Gastrocnemius medialis (tissue), 4 donors: ENCODE data around the gene HNF4A.

Experiments used
- POLR2A ChIP-seq, 2 donors: fragments of 450-650 bp; IDR thresholded peaks; one replicate each; pipeline ENCODE4 v1.6.1; 2017; ENCODE audit warnings: antibody characterized with exemption in 2 of 2, mild to moderate bottlenecking in 2 of 2, moderate library complexity in 2 of 2
- TF ChIP-seq, protein P1 (sequence below), 5 experiments: fragments of 450-650 bp in 3 of 5; fragments of 200-600 bp in 2 of 5; sonication (generic) in 2 of 5; IDR thresholded peaks in 4 of 5; conservative IDR thresholded peaks in 1 of 5; 1 replicate in 4 of 5; 2 replicates in 1 of 5; pipeline ENCODE4 v1.5.1; 2016 to 2019; ENCODE audit warnings: antibody characterized with exemption in 5 of 5, mild to moderate bottlenecking in 3 of 5, moderate library complexity in 3 of 5

DNA sequence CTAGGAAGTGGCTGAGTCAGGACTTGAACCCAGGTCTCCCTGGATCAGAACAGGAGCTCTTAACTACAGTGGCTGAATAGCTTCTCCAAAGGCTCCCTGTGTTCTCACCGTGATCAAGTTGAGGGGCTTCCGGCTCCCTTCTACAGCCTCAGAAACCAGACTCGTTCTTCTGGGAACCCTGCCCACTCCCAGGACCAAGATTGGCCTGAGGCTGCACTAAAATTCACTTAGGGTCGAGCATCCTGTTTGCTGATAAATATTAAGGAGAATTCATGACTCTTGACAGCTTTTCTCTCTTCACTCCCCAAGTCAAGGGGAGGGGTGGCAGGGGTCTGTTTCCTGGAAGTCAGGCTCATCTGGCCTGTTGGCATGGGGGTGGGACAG is 75.6 kb downstream of the HNF4A start:
- TF ChIP-seq POLR2A (IDR thresholded peaks at IDR 0.05), result no peak
- TF ChIP-seq, protein P1, sequence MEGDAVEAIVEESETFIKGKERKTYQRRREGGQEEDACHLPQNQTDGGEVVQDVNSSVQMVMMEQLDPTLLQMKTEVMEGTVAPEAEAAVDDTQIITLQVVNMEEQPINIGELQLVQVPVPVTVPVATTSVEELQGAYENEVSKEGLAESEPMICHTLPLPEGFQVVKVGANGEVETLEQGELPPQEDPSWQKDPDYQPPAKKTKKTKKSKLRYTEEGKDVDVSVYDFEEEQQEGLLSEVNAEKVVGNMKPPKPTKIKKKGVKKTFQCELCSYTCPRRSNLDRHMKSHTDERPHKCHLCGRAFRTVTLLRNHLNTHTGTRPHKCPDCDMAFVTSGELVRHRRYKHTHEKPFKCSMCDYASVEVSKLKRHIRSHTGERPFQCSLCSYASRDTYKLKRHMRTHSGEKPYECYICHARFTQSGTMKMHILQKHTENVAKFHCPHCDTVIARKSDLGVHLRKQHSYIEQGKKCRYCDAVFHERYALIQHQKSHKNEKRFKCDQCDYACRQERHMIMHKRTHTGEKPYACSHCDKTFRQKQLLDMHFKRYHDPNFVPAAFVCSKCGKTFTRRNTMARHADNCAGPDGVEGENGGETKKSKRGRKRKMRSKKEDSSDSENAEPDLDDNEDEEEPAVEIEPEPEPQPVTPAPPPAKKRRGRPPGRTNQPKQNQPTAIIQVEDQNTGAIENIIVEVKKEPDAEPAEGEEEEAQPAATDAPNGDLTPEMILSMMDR (IDR thresholded peaks at IDR 0.05 in 4 of 5, conservative IDR thresholded peaks at IDR 0.05 in 1 of 5), result no peak
